Epithelial cell of proximal tubule (primary cell): ENCODE measurements around the gene STX16. TPM values are rescaled to one million over a fixed set of nuclear protein-coding genes. Genes with fewer than 3 reads are reported as not detected.

Experiments
- DNase-seq: peaks from one replicate; pipeline ENCODE4 v3.0.0-alpha.2; 2011; ENCODE audit warnings: low read depth
- H3K4me3 ChIP-seq: 2 replicates; pipeline ENCODE4 v1.5.1; 2011; ENCODE audit warnings: low read depth, mild to moderate bottlenecking, low read length
- total RNA-seq: library from RNA; depleted of rRNA; stranded (reverse); fragments of >200 nt; gene quantifications from 2 replicates; pipeline ENCODE4 v1.2.3, GENCODE V29; 2015
- TF ChIP-seq, protein P1 (sequence below): conservative IDR thresholded peaks from 2 replicates; pipeline ENCODE4 v1.5.1; 2012; ENCODE audit warnings: low read depth, mild to moderate bottlenecking, low read length

The STX16 gene
- total RNA-seq, 1 donor from 2014 or later: 14.4 TPM

DNA sequence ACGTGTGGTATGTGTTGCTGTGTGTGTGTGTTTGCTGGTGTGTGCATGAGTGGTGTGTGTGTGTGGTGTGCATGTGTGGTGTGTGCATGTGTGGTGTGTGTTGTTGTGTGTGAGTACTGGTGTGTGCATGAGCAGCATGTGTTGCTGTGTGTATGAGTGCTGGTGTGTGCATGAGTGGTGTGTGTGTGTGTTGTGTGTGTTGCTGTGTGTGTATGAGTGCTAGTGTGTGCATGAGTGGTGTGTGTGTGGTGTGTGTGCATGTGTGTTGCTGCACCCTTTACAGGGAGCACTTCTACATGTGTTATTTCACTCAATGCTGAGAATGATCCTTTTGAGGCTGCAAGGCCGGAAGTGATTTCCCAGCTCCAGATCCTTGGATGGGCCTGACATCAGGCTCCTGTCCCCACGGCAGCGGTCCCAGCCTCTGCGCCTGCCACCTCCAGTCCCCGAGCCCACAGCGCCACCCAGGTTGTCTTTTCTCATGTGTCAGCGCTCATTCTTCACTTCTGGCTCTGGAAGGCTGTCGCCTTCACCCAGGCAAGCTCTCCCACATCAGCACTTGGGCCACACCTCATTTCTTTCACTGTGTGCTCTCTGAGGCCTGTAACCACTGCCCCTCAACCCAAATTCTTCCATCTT, 44.1 kb downstream of the STX16 start:
- no peak overlapping the region for H3K4me3 ChIP-seq
- TF ChIP-seq, protein P1, sequence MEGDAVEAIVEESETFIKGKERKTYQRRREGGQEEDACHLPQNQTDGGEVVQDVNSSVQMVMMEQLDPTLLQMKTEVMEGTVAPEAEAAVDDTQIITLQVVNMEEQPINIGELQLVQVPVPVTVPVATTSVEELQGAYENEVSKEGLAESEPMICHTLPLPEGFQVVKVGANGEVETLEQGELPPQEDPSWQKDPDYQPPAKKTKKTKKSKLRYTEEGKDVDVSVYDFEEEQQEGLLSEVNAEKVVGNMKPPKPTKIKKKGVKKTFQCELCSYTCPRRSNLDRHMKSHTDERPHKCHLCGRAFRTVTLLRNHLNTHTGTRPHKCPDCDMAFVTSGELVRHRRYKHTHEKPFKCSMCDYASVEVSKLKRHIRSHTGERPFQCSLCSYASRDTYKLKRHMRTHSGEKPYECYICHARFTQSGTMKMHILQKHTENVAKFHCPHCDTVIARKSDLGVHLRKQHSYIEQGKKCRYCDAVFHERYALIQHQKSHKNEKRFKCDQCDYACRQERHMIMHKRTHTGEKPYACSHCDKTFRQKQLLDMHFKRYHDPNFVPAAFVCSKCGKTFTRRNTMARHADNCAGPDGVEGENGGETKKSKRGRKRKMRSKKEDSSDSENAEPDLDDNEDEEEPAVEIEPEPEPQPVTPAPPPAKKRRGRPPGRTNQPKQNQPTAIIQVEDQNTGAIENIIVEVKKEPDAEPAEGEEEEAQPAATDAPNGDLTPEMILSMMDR: no peak
- DNase-seq: no peak

DNA sequence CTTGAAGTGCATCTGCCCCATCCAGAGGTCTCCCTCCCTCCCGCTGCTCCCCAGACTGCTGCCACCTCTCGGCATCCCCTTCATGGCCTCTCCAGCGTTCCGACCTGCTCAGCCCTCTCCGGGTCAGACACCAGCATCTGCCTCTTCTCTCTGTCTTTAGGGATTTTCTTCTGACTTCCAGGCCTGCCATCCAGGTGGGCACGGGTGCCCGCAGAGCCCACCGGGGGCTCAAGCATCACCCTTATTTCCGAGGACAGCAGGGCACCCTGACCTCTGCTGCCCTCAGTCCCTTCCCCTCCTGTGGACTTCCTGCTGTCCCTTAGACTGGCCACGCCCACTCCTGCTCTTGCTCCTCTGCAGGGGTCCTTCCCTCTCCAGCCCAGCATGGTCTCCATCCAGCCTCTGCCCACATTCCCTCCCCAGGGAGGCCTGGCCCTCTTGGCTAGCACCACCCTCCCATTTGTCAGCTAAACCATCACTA, 44.9 kb downstream of the STX16 start:
- TF ChIP-seq, protein P1: no peak
- DNase-seq: no peak
- H3K4me3 ChIP-seq: no peak overlapping the region

DNA sequence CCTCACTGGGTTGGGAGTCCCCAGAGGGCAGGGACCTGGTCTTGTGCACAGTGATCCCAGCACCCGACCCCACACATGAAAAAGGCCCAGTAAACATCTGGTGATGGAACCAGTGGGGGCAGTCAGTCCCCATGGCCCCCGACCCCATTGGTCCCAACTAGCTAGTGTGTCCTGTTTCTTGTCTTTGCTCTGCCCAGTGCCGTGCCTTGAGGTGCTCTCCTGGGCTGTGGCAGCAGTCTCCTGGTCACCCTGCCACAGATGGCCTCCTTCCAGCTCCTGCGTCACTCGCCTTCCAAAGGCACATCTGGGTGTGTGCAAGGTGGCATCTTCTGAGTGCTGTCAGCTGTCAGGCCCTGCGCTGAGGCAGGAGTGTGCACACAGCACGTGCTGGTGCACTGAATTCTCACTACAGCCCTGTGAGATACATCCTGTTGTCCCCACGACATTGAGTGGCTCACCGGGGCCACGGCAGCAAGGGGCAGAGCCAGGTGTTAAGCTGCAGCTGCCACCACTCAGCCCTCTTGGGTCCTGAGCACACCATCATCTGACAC, 45.4 kb downstream of the STX16 start:
- TF ChIP-seq, protein P1: no peak
- H3K4me3 ChIP-seq: no peak overlapping the region

DNA sequence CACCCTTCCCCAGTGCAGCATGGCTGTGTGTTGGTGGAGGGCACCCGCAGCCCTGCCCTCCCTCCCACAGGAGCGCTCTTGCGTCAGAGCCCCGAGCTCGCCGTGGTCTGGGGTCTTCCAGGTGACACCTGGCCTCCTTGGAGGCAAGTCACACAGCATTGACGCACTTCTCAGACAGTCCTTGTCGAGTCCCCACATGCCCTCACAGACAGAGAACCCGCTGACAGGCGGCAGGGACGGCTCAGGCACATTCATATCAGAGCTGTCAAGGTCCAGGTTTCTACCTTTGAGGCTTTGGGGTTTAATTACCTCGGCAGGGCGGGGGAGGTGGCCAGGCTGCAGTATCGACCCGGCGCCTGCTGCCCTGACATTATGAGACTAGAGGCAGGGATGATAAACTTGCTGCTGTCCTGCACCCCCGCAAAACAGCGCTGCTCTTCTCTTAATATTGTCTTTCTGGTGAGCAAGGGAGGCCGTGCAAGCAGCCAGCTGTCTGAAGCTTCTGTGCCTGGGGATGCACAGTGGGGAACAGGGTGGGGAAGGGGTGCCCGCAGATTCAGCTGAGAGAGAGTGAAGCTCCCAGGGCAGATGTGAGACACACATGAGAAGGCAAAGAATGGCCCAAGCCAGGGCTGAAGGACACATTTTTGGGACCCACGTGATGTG, 46.3 kb downstream of the STX16 start:
- no peak for DNase-seq

More for the DNA sequence above, 45.4 kb downstream of the STX16 start:
- no peak for DNase-seq

DNA sequence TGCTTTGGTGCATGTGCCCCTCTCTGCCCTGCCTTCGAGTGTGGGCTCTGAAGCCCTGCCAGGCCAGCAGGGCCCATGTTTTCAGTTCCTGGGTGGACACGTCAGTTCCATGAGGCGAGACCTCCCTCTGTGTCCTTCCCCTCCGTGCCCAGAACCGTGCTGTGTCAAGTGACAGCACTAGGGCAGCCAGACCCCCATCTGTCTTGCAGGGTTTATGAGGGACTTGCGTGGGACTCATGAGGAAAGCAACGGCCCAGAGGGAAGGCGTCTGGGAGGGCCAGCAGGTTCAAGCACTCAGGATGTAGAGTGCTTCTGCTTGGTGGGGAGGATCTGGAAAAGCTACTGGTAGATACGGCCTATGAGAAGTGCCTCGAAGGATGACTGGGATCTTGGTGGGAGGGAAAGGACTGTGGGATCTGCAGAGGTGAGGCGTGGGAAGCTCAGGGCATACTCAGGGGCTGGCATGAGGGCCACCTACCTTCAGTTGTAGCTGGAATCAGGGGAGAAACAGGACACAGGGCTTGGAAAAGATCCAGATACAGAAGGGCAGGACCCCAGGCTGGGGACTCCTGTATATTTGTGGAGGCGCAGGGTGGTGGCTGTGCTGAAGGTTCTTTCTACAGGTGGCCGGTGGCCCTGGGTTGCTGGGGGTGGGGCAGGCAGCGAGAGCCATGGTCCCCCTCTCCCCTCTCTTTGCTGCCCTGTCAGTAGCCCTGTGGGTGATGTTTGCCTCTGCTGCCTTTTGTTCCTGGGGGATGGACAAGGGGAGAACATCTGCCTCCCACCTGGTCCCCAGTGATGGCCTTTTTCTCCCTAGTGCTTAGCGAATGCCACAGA, 47.0 kb downstream of the STX16 start:
- no peak for DNase-seq
- TF ChIP-seq, protein P1: no peak
- H3K4me3 ChIP-seq: no peak overlapping the region

More for the DNA sequence above, 46.3 kb downstream of the STX16 start:
- no peak overlapping the region for H3K4me3 ChIP-seq
- TF ChIP-seq, protein P1: no peak

DNA sequence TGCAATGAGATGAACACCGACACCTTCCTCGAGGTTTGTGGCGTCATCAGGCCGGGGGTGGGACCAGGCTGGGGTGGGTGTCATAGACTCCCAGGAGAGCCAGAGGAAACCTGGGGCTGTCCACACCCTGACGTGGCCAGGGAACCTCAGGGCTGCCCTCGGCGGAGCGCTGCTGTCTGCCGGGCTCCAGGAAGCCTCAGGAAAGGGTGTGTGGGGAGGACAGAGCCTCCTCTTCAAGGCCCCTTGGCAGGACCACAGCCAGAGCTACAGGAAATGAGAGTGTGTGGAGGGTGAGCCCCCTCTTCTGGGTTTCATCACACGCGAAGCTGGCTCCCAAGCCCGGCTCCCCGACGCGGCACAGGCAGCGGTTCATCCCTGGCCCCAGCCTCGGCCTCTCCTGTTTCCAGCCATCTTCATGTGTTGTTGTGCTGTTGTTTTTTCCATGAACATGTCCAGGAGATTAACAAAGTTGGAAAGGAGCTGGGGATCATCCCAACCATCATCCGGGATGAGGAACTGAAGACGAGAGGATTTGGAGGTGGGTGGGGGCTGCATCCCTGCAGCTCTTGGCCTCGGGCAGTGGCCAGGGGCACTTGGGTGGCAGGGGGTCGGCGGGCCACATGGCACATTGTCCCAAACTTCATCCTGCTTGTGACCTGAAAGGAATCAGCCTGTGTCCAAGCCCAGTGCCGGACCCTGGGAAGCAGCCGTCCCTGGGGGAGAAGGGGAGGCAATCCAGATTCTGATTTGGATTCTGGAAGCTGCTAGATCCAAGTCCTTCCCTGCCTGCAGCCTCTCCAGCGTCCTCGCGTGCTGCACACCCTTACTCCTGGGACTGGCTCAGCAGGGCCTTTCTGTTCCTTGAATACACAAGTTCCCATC, 47.9 kb downstream of the STX16 start:
- H3K4me3 ChIP-seq: no peak overlapping the region
- TF ChIP-seq, protein P1: no peak
- no peak for DNase-seq
